AG08395 (cell line): Measurements from ENCODE around the gene TMEM119.

Experiments used
- DNase-seq: peaks from one replicate; pipeline ENCODE4 v3.0.0; 2012; ENCODE audit warnings: mixed read lengths, low spot score

Gene TMEM119, protein sequence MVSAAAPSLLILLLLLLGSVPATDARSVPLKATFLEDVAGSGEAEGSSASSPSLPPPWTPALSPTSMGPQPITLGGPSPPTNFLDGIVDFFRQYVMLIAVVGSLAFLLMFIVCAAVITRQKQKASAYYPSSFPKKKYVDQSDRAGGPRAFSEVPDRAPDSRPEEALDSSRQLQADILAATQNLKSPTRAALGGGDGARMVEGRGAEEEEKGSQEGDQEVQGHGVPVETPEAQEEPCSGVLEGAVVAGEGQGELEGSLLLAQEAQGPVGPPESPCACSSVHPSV

DNA sequence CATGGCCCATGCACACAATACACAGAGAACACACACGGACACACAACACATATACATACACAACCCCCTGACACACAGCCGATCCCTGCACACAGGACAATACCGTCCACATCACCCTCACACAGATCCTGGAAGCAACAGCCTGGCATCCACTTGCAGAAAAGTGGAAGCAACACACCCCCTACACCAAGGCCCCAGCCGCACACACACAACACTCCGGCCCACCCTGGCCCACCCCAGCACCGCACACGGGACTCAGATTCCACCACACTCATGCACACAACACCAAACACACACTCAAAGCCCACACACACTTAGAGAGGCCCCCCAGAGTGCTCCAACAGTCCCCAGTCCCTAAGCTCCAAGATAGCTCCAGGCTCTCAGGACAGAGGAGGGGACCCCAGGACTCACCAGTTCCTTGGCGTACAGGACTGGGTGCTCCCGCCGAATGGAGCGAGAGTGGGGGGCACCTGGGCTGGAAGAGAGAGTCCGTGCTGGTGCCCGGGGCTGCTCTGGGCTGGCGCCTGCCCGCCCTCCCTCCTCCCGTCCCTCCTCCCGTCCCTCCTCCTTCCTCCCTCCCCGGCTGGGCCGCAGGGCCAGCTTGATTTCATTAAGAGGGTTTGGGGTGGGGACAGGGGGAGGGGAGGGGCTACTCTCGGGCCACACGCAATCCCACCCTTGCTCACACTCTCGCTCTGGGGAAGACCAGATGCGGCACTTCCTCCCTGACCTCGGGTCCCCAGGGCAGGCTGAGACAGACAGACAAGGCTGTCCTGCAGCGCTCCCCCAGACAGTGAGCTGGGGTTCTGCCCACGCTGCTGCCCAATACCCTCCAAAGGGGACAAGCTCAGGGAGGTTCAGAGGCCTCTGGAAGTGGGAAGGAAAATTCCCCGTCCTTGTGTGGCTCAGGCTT, at the start of gene TMEM119:
TMEM119 (minus strand) TSS at position 526 of the 913 bp plus-strand sequence. CDS start 5,701 bp downstream, outside the sequence.
- DNase-seq = peak; percentile 84

DNA sequence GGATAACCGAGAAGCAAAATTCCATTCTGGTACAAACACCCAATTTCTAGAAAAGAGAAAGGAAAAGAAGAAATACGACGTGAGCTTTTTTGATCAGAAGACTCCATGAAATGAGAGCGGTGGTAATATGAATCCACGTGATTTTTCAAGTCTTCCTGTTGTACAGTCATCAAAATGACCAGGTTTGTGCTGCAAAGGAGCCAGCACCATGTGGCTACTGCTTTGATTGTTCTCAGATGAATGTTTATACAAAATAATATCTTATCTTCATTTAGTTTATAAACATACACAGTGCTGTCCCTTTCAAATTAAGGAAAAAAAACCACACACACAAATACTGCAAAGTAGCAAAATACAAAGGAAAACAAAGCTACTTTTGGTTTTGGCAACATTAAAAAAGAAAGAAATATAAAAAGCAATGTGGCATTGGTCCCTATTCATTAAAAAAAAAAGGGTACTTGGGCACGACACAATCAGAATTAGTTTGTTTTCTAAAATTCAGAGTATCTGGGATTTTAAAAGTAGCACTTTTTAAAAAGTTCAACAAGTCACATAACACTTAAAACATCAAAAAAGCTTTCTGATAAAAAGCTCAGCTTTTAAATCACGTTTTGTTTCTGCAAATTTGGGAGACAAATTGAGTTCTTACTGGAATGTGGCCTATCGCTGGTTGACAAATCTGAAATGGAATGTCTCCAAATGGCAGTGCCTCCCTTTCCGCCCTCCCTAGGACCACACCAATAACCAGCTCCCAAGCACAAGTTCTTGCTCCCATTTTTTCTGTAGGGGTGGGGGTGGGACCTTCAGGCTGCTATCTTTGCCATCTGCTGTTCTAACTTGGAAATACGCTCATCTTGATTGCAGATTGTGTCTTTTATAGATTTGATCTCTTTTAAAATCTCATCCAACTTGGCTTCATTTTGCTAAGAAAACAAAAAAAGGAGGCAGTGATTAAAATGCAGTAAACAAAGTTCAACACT, 49.0 kb upstream of the TMEM119 start:
- DNase-seq = no peak

DNA sequence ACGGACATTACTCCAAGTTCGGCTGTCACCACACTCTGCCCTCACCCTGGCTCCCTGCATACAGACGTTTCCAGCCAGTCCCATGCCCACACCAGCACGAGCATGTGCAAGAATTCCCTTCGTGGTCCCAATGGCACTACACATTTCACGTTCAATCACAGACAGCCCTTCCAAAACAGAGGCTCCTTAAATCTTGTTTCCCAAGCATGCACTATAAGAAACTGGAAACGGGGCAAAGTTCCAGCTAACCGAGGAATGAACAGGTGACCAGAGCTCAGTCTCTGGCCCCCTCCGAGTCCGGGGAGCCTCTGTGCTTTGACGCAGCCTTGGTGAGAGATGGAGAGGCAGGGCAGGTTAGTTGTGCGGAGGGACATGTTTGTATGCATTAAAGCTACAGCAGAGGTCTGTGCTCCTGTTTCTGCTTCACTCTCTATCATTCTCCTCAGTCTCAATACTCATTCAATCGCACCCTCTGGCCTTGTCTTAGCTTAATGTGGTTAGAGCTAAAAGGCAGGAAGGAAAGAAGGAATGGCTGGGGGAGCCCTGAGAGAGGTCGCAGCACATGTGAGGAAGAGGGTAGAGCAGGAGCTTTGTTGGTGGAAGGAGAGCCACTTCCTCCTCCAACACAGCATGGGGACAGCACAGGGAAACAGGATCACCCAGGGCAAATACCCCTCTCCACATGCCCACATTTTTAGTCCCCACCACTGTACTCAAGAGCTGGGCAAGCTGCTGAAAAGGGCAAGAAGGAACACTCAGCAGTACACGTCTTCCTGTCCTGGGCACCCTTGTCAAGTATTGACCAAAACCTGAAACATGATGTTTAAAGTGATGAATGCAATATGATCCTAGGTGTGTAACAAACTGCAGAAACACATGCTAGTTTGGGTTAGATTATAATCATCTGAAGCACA, 48.1 kb upstream of the TMEM119 start:
- no peak for DNase-seq

DNA sequence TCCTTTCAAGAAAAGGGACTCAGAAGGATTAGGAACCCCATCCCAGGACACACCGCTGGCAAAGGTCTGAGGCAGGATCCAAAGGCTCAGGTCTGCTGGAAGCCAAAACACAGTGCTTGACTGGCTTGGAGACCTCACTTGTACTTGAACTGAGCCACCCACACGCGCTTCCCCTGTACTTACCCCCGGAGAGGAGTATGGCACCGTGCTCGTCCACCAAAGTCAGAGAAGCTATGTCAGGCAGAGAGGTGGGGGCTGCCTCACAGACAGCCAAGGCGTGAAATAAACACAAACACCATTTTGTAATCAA, 46.9 kb upstream of the TMEM119 start:
- DNase-seq = no peak

DNA sequence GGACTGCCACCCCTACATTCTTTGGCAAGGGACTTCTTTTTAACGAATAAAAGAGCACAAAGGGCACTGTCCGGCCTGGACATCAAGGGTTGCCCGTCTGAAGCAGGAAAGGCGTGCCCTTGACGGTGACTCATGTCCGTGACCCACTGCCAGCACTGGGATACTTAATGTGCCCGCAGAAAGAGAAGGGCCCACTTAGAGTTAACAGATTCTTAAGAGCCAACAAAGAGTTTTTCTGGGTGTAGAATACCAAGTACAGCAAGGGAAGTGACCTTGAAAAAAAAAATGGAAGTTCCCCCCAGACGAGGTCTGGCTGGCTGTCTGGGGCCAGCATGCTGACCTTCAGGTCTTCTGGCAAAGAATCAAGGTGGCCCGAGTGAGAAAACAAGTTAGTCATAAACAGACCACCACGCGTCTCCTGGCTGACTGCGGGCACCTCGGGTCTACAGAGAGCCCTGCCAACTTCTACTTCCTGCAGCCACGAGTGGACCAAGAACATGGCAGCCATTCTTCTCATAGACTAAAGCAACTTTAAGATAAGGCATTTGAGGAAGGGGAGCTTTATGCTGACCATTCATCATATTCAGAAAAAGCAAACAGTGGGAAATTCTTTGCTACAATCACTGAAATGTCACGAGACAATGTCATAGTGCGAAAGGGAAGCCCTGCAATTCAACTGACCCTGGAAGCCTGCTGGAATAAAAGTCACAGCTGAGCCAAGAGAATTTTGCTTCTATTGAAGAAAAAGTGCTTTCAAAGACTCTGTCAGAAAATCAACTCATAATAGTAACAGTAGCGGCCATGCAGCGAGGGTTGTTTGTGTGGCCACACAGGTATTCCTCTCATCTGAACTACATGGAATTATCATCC, 46.3 kb upstream of the TMEM119 start:
- peak; percentile 68 for DNase-seq

DNA sequence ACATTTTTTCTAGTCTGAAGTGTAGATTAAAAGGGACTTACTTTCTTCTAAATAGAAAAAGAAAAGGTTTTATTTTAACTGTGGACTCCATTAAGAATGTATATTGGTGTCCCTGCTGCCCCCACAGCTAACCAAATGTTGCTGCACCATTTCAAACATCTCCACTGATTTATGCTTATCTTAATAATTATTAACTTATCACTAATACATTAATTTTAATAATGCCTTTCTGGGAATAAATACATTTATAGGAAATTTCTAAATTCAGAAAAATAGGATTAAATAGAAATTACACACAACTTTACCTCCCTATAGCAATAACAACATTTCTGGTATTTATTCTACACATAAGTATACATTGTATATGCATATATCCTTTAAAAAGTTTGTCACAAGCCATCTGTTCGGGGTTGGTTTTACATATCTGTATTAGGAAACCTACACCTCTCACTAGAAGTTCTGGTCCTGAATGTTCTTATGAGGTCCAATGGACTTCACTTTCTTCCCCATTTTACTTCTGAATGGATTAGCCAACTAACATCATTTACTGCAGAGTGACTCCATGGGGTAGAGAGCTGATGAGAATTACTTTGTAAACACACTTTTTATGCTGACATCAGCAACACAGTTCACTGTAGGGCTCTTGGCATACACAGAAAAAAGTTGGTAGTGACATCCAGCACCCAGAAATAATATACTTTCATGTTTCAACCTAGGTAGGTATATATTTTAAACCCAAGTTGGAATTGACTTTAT, 45.2 kb upstream of the TMEM119 start:
- no peak for DNase-seq

DNA sequence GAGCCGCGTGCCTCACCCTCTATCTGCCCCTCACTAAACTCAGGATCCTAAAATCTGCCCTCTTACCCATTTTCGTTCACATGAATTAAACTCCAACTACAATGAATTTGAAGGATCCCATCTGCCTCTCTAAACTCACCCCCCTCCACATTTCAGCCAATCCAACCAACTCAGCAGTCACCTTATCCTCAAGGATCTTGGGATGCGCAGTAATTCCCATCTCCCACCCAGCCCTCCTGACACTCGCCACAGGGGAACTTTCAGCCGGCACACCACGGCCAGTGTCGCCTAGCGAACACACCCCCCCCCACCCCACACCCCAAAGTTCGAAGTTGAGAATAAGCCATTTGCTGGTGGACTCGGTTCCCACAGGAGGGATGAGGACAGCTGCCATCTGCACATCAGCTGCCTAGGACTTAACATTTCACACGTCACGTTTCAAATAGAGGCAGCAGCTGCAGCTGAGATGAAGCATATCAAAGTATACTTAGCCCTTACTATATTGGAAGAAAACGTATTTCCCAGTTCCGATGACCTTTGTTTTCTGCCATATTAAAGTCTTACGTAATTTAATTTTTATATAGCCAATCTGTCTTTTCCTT, 44.5 kb upstream of the TMEM119 start:
- DNase-seq = no peak

DNA sequence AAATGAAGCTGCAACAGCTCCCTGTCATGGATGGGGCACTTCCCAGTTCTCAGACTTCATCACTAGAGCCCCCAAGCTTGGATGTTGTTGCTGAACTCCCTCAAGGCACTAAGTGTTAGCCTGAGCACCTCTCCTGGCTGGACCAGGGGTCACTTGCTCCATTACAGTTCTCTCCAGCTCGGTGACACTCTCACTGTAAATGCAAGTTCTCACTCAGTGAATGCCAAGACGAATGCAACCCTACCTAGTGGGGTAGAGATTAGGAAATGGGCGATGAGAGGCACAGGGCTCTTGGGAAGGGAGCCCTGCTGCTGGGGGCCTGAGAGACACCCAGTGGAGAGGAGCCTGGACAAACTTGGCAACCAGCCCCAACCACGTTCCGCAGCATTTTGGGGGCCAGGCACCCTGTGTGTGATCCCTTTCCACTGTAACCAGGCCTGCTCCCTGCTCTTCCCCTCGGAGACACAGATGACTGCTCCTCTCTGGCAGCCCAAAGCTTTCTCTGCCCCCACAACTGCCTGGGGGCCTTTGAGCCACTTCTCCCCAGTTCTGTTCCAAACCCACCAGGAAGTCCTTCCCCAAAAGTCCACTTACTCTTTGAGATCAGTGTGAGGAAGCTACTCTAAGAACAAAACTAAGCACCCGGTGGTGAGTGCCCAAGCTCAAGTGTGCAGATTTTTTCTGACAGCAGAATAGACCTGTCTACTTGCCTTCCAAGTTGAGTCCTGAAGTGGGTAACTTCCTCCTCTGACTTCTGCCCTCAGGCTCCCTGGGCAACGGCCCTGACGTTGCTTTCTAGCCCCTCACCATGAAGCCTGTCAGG, 43.8 kb upstream of the TMEM119 start:
- no peak for DNase-seq

DNA sequence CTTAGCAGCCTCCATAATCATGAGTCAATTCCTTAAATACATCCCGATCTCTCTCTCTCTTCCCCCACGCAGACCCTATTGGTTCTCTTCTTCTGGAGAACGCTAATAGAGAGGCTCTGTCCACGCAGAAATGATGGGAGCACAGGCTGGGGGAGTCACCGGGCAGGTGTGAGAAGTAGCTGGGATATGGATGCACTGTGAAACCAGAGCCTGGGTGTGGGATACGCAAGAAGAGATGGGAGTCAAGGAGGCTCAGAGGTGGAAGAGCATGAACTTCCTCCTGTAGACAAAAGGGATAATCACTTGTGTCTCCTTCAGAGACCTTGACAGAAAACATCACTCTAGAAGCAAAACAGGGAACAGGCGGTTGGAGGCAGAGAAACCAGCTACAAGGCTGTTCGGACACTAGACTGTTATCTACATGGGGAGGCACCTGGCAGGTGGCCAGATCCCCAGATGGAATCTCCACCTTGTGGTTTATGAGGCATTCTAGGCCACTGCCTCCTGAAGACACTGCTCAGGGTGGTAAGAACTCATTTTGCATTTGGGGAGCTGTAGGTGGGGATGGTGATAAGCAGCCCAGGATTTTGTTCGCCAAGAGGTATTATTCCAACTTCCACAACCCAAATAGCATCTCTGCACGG, 43.0 kb upstream of the TMEM119 start:
- DNase-seq = no peak

DNA sequence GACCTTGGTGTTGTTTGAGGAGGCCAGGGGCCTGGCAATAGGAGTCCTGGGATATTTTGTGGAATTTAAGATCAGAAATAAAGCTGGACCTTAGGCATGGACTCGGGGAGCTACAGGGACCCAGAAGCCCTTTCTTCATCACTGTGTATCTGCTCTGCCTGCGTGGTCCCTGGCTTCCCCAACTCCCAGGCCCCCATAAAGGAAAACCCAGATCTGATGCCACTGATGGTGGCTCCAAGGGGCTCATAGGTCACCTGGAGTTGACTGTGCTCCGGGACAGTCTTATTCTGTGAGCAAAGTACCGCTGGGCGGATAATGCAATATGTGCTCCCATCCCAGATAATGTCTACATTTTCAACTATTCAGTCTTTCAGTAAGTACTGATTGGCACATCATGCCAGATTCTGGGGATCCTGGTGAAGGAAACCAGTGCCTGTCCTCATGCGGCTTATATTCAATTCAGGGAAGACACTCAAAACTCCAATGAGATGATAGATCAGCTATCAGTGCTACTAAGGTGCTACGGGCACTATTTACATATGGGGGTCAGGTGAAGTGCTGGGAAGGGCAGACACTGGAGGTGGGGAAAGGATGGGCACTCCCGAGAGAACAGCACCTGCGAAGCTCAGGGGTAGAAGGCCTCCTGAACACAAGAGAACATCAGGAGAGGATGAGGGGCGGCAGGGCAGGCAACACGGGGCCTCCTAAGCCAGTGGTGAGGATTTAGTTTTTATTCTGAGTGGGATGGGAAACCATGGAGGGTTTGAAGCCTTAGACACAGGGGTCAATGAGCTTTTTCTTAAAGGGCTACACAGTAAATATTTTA, 41.3 kb upstream of the TMEM119 start:
- no peak for DNase-seq

DNA sequence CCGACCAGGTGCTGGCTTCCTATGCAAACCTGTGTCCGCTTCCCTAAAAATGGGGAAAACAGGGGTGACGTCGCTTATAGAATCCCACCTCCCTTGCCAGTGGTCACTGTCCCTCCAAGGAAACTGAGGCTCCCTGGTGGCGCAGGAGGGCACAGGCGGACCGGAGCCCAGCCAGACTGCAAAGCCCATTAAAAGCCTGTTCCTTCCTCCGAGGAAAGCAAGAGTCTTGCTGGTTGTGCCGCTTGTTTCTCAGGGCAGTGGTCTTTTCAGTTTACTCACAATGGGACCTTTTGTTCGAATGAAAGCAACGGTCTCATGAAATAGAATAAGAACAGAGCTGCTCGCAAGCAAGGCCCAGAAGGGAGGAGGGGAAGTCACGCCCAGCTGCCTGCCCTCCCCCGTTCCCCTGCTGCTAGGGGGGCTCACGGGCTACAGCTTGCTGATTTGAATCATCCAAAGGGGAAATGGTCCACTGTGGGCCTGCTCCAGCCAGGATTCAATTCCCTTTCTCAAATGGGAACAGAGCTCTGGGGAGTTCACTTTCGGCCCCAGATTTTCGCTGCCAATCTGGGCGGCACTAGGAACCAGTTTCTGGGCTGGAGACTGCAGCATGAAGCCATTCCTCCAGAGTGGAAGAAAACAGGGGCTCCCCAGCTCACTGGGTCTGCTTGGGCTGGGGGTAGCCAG, 40.4 kb upstream of the TMEM119 start:
- DNase-seq = no peak

DNA sequence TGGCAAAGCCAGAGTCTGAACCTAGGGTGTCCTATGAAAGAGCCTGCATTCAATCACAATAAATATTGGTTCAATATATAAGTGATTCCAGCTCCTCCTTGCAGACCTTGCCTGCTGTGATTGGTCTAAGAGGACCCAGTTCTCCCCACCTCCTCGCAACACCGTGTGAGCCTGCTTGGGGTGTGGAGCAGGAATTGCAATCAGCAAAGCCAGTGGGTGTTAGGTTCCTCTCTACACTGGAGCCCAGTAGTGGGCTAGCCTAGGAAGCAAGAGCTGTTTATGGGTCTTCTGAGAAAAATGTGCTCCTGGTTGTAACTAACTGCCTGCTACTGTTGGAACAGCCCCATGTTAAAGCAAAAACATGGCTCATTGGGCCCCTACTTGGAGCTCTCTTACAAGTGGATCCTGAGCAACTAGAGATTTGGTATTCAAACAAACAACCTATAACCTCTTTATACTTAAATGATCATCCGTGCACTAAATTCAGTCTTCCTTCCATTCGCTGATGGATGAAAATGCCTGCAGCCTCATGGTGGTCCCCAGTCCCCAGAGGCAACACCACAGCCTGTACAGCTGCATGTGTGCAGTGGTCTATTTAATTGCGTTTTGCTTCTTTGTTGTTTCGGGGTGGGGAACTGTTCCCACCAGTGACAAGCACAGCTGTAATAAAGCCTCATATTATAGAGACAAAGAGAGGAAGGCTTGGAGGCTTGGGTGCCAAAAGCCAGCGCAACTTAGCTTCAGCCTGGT, 39.5 kb upstream of the TMEM119 start:
- no peak for DNase-seq

DNA sequence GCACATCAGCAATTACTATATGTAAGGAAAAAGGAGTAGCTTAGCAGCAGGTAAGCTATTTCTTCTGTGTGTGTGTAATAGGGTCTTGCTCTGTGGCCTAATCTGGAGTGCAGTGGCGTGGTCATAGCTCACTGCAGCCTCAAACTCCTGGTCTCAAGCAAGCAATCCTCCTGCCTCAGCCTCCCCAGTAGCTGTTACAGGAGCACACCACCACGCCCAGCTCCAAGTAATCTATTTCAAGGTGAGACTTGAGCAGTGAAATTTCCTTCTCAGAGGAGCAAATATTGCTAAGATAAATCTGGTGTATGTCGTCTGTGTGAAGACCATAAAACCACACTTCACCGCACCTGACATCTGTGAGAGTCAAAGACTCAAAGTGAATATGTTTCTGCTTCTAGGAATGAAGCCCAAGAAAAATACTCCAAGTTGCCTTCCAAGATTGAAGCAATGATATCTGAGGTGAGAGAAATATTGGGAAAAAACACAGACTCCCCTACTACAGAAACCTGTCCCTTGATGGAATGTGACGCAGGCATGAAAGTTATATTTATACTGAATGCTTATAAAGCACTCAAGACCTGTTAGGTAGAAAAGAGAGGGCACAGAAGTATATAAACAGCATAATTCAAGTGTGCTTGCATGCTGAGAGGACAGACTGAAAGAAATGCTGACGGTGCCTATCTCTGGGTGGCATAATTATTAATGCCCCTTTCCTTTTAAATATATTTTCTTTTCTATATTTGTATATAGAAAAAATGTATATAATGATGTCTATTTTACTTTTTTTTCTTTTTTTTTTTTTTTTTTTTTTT, 38.3 kb upstream of the TMEM119 start:
- DNase-seq = no peak

DNA sequence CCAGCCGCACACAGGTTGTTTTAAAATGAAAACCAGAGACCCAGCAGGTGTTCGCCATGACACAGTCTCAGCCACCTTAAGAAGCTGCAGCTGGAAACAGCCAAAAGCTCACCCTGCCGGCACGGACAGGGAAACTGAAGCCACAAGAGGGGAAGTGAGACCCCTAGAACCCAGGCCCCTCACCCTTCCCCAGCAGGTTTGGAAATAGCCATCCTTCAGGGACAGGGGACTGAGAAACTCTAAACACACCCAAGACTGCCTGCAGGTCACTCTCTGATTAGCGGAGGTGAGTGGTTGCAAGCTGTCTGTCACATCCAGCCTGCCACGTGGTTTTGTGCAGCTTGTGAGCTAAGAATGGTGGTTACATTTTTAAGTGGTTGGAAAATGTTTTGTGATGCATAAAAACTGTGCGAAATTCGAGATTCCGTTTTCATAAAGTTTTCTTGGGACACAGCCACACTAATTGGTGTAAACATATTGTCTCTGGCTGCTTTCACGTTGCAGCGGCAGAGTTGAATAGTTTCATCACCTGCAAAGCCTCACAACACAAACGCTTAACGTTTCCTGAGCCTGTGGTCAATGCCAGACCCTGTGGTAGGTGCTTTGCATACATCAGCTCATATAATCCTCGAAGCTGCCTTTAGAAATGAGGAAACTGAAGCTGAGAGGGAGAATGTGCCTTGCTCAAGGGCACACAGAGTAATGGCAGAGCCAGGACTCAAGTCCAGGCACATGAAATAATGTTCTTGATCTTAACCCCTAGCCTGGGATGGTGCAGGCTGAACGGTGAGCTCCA, 37.5 kb upstream of the TMEM119 start:
- DNase-seq = no peak
